Measurements from ENCODE around the gene IGIP. TPM values are rescaled to one million over a fixed set of nuclear protein-coding genes. Genes with fewer than 3 reads are reported as not detected.

The IGIP gene
- total and polyA plus RNA-seq, 4 donors, result 2.3 to 11.8 (median 3.7) TPM

- Histone ChIP-seq H3K4me3 (ENCODE audit: low read depth in 1 of 3, low read length in 3 of 3) (no peak overlapping the region), H3K27ac (ENCODE audit: low read depth in 1 of 2, low read length in 2 of 2) (no peak overlapping the region), H3K9me3 (ENCODE audit: control insufficient read depth in 4 of 4, low read length in 3 of 4) (no peaks in the 10 kb centered on the region), H3K36me3 (ENCODE audit: control insufficient read depth in 4 of 4, insufficient read depth in 3 of 4, low read depth in 1 of 4, low read length in 3 of 4) (no peaks in the 10 kb centered on the region), H3K27me3 (ENCODE audit: control insufficient read depth in 4 of 4, insufficient read depth in 4 of 4, low read length in 3 of 4) (no peaks in the 10 kb centered on the region), H3K9ac (ENCODE audit: low read depth in 1 of 2, low read length in 2 of 2) (no peak overlapping the region), H3K4me1 (ENCODE audit: control insufficient read depth in 4 of 4, insufficient read depth in 4 of 4, low read length in 3 of 4) (peaks cover 11 to 66% (median 45%) of the 10 kb centered on the region in 4 donors)
- DNase-seq (ENCODE audit: low spot score), result no peak
- TF ChIP-seq FOXA1 (IDR thresholded peaks at IDR 0.05), result no peak
- no peak for TF ChIP-seq RAD21 (IDR thresholded peaks at IDR 0.05)
- no peak for TF ChIP-seq ATF3 (IDR thresholded peaks at IDR 0.05)
- no peak for TF ChIP-seq SP1 (IDR thresholded peaks at IDR 0.05)
- TF ChIP-seq HNF4G (IDR thresholded peaks at IDR 0.05), result no peak
- TF ChIP-seq EGR1 (IDR thresholded peaks at IDR 0.05; ENCODE audit: low read depth in 2 of 2), result no peak
- TF ChIP-seq REST (IDR thresholded peaks at IDR 0.05), result no peak
- TF ChIP-seq HNF4A (conservative IDR thresholded peaks at IDR 0.05), result no peak
- no peak for TF ChIP-seq MAX (IDR thresholded peaks at IDR 0.05)
- TF ChIP-seq YY1 (IDR thresholded peaks at IDR 0.05), result no peak
- 84% methylated on average over 18 of the region's 18 CpGs for WGBS
Observed at GRCh38 chr5:140111011-140111858, 14.5 kb upstream of the IGIP start.

GRCh38 chr5:140111859-140112551, 13.7 kb upstream of the IGIP start:
- Histone ChIP-seq H3K4me3 (ENCODE audit: low read depth in 1 of 3, low read length in 3 of 3) (no peak overlapping the region), H3K9me3 (ENCODE audit: control insufficient read depth in 4 of 4, low read length in 3 of 4) (no peaks in the 10 kb centered on the region), H3K36me3 (ENCODE audit: control insufficient read depth in 4 of 4, insufficient read depth in 3 of 4, low read depth in 1 of 4, low read length in 3 of 4) (no peaks in the 10 kb centered on the region), H3K9ac (ENCODE audit: low read depth in 1 of 2, low read length in 2 of 2) (peak overlapping the region in 1 of 2 donors; percentile 54), H3K4me1 (ENCODE audit: control insufficient read depth in 4 of 4, insufficient read depth in 4 of 4, low read length in 3 of 4) (peaks cover 10 to 66% (median 42%) of the 10 kb centered on the region in 4 donors), H3K27ac (ENCODE audit: low read depth in 1 of 2, low read length in 2 of 2) (peak overlapping the region in 1 of 2 donors; percentile 15), H3K27me3 (ENCODE audit: control insufficient read depth in 4 of 4, insufficient read depth in 4 of 4, low read length in 3 of 4) (no peaks in the 10 kb centered on the region)
- no peak for DNase-seq (ENCODE audit: low spot score)
- TF ChIP-seq JUND (IDR thresholded peaks at IDR 0.05), result no peak
- TF ChIP-seq YY1 (IDR thresholded peaks at IDR 0.05), result no peak
- TF ChIP-seq EGR1 (IDR thresholded peaks at IDR 0.05; ENCODE audit: low read depth in 2 of 2), result no peak
- TF ChIP-seq ZBTB33 (IDR thresholded peaks at IDR 0.05), result no peak
- no peak for TF ChIP-seq GABPA (IDR thresholded peaks at IDR 0.05 in 1 of 2, conservative IDR thresholded peaks at IDR 0.05 in 1 of 2)
- no peak for TF ChIP-seq MAX (IDR thresholded peaks at IDR 0.05)
- no peak for TF ChIP-seq ATF3 (IDR thresholded peaks at IDR 0.05)
- TF ChIP-seq CTCF (IDR thresholded peaks at IDR 0.05; ENCODE audit: low read depth, low read length, missing input control), result no peak
- no peak for TF ChIP-seq HNF4A (conservative IDR thresholded peaks at IDR 0.05)
- TF ChIP-seq TAF1 (conservative IDR thresholded peaks at IDR 0.05), result no peak
- no peak for TF ChIP-seq FOXA2 (IDR thresholded peaks at IDR 0.05)
- no peak for TF ChIP-seq RXRA (IDR thresholded peaks at IDR 0.05)
- WGBS, result 82% methylated on average over 8 of the region's 8 CpGs

Measured in liver (tissue), 9 donors.